BJ (cell line): ENCODE results near the gene SMYD3. TPM values are rescaled to one million over a fixed set of nuclear protein-coding genes. Genes with fewer than 3 reads are reported as not detected.

Experiments used
- CTCF ChIA-PET: fragments of 350-600 bp; formaldehyde crosslinking; extraction: SDS; loops from one replicate; lab custom pipeline; 2021; ENCODE audit warnings: antibody characterized with exemption, inconsistent platforms; lab: Yijun Ruan, JAX
- POLR2A ChIA-PET: fragments of 300-600 bp; sonication (Branson Sonifier 250); formaldehyde crosslinking; extraction: SDS; loops from one replicate; lab custom pipeline; 2021; ENCODE audit warnings: antibody characterized with exemption; lab: Charles Lee
- DNase-seq: peaks from one replicate; pipeline ENCODE4 v3.0.0-alpha.2; 2011; ENCODE audit warnings: low read depth
- H3K27me3 ChIP-seq: 2 replicates; pipeline ENCODE4 v1.6.0; 2011; ENCODE audit warnings: low read length; ENCODE audit not compliant: control insufficient read depth, insufficient read depth
- H3K36me3 ChIP-seq: 2 replicates; pipeline ENCODE4 v1.5.1; 2011; ENCODE audit warnings: low read length; ENCODE audit not compliant: control insufficient read depth, insufficient read depth
- H3K4me3 ChIP-seq: 2 replicates; pipeline ENCODE4 v1.5.1; 2011; ENCODE audit warnings: low read depth, mild to moderate bottlenecking, control low read depth, low read length
- CTCF ChIP-seq: IDR thresholded peaks from 2 replicates; pipeline ENCODE4 v1.5.1; 2011; ENCODE audit warnings: low read depth, mild to moderate bottlenecking, control low read depth, inconsistent platforms, low read length, moderate library complexity; ENCODE audit not compliant: insufficient read depth
- polyA plus RNA-seq: library from polyadenylated mRNA; depleted of rRNA; stranded (reverse); fragments of >200 nt; gene quantifications from 2 replicates; pipeline ENCODE4 v1.2.3, GENCODE V29; 2011

SMYD3 gene
- polyA plus RNA-seq, 1 experiment, result 26.1 TPM

GRCh38 chr1:246064891-246065290 is 442.2 kb downstream of the SMYD3 start:
- TF ChIP-seq CTCF, result no peak
- ChIA-PET POLR2A (no interaction called here), CTCF (no interaction called here)
- no peaks in the 10 kb centered on the region for H3K36me3 ChIP-seq
- no peak overlapping the region for H3K4me3 ChIP-seq
- H3K27me3 ChIP-seq, result no peaks in the 10 kb centered on the region
- DNase-seq, result no peak

- no peak overlapping the region for H3K4me3 ChIP-seq
- no peaks in the 10 kb centered on the region for H3K36me3 ChIP-seq
- ChIA-PET POLR2A (no interaction called here), CTCF (no interaction called here)
- DNase-seq, result no peak
- no peak for TF ChIP-seq CTCF
- no peaks in the 10 kb centered on the region for H3K27me3 ChIP-seq
Observed at GRCh38 chr1:246063013-246063616, 444.0 kb downstream of the SMYD3 start.

- no peak for TF ChIP-seq CTCF
- no peaks in the 10 kb centered on the region for H3K27me3 ChIP-seq
- ChIA-PET CTCF (no interaction called here), POLR2A (no interaction called here)
- H3K4me3 ChIP-seq, result no peak overlapping the region
- DNase-seq, result no peak
- no peaks in the 10 kb centered on the region for H3K36me3 ChIP-seq
Observed at GRCh38 chr1:246058466-246058865, 448.6 kb downstream of the SMYD3 start.

GRCh38 chr1:246052603-246053002 is 454.5 kb downstream of the SMYD3 start:
- CTCF ChIA-PET, result no interaction called here
- POLR2A ChIA-PET, result no interaction called here
- H3K4me3 ChIP-seq, result no peak overlapping the region
- H3K36me3 ChIP-seq, result no peaks in the 10 kb centered on the region
- no peak for TF ChIP-seq CTCF
- H3K27me3 ChIP-seq, result no peaks in the 10 kb centered on the region
- DNase-seq, result no peak

GRCh38 chr1:246051909-246052518 is 455.1 kb downstream of the SMYD3 start:
- ChIA-PET CTCF (no interaction called here), POLR2A (no interaction called here)
- DNase-seq, result no peak

More at GRCh38 chr1:246051909-246052518, 455.1 kb downstream of the SMYD3 start:
- Histone ChIP-seq H3K27me3 (no peaks in the 10 kb centered on the region), H3K4me3 (no peak overlapping the region), H3K36me3 (no peaks in the 10 kb centered on the region)
- TF ChIP-seq CTCF, result no peak
